Femur (tissue), 1 donor: ENCODE results near the gene ZNF396.

Experiments used
- DNase-seq: peaks from one replicate; pipeline ENCODE4 v3.0.0-alpha.2; 2017

ZNF396 gene

GRCh38 chr18:35376742-35377695 is at the start of gene ZNF396:
ZNF396 (minus strand) TSS chr18:35377337; CDS start chr18:35374292, 3,045 bp downstream.
- DNase-seq: peak; percentile 89

DNA sequence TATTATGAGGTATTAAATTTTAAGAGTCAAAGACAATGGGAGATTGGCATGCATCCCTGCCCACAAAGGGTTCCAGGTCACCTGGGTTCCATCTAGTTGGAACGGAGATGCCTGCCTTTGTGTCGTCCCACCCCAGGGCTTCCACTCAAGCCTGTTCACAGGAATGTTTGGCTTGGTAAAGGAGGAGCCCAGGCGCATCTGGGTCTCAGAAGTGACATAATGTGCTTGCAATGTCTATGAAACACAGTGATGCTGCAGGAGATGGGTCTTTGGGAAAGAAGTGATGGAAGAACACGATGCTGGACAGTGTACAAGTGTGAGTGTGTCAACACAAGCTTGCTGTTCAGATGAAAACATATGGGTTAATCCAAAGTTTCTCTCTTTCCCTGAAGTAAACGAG is 49.6 kb upstream of the ZNF396 start:
- no peak for DNase-seq

DNA sequence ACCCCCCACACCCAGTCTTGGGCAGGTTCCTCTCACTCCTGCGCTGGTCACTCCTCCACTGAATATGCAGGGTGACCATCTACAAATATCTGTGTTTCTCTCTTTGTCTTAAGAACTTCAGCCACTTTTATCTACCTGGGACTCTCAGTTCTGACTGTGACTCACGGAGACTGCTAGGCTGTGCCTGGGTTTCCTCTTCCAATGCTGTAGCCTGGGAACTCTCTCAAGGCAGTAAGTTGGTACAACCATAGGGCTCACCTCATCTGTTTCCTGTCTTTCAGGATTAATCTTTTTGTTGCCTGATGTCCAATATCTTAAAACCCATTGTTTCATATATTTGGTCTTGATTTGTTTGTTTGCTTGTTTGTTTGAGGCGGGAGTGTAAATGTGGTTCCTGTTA is 47.2 kb upstream of the ZNF396 start:
- no peak for DNase-seq

DNA sequence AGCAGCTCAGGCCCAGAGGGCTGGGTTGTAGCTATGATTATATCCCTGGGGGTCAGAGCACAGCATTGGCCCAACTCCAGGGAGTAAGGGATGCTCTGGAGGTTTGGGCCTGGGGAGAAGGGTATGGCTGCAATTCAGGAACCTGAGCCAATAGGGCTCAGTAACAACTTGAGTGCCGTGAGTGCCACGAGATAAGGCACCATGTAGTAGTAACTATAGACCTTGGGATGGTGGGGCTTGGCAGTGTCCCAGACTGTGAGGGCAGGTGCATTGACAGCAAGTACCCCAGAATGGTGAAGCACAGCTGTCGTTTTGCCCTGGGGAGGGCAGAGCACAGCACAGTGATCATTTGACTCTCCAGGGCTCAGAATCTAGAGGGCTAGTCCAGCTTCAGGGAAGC is 45.1 kb upstream of the ZNF396 start:
- DNase-seq: peak; percentile 70

DNA sequence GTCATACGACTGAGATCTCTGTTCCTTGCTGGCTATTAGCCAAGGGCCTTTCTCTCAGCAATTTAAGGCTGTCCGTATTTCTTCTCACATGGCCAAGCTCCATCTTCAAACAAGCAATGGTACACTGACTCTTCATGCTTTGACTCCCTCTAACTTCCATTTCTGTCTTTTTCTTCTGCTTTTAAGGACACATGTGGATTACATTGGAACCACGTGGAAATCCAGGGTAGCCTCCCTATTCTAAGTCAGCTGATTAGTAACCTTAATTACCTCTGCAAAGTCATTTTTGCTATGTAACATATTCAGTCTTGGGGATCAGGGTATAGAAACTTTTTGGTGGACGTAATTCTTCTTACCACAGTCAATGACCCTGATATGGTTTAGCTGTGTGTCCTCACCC is 41.5 kb upstream of the ZNF396 start:
- DNase-seq: no peak

DNA sequence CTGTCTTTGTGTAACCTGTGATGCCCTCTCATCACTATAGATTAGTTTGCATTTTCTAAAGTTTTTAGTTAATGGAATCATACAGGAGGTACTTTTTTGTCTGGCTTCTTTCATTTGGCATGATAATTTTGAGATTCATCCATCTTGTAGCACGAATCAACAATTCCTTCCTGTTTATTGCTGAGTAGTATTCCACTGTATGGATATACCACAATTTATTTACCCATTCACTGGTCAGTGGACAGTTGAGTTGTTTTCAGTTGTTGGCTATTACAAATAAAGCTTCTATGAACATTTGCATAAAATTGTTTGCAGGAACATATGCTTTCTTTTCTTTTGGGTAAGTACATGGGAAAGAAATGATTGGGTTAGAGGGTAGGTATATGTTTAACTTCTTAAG is 40.1 kb upstream of the ZNF396 start:
- DNase-seq: no peak

DNA sequence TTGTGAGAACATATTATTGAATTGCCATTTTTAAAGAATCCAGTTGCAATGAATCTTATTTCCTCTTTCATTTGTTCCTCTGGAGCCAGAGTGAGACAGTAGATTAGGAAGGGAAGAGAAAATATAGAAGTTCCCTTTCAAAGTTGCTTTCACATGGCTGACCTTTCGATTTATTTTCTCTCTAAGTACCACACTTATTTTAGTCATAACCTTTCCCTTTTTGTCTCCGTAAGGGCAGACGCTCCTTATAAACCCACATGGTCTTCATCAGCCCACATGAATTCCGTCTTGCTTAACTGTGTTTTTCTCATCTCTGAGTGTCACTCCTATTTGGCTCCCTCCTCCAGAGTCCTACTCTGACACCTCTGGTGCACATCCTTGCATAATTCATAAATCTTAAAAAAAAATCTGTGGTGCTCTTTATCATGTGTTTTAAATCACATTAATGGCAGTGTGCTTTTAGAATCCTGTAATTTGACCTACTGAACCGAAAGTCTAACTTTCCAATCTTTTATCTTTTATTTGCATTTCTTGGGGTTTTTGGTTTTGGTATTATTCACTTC is 38.5 kb upstream of the ZNF396 start:
- DNase-seq: no peak

- DNase-seq: no peak
Observed at GRCh38 chr18:35413163-35413511, 36.0 kb upstream of the ZNF396 start.

- DNase-seq: no peak
Observed at GRCh38 chr18:35411625-35412351, 34.7 kb upstream of the ZNF396 start.

GRCh38 chr18:35410561-35410960 is 33.4 kb upstream of the ZNF396 start:
- DNase-seq: no peak

GRCh38 chr18:35409911-35410310 is 32.8 kb upstream of the ZNF396 start:
- no peak for DNase-seq

- DNase-seq: no peak
Observed at GRCh38 chr18:35408843-35409261, 31.7 kb upstream of the ZNF396 start.

DNA sequence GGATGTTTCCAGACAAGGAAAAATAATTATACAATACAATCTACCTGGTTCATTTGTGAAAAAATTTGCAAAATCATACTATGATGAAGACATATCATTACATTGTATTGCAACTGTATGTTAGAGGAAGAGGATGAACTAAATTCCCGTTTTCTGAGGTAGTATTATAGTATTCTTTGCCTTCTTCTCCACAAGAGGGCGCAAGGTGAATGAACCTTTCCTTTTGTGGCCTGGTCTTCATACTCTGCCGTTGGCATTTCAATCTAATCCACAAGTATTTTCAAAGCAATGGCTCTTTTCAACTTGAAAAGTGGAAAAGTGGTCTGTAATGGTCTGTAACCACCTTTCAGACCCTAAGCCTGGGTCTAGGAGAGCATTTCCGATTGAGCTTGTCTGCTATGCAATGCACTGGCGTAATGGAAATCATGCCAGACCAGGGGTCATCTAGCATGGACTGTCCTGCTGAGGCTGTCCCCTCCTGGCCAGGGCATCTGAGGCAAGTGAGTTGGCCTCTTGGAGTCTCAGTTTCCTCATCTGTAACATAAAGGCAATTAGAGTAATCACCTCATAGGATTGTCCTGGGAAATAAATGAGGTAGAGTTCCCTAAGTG is 30.8 kb upstream of the ZNF396 start:
- no peak for DNase-seq

GRCh38 chr18:35406666-35407065 is 29.5 kb upstream of the ZNF396 start:
- DNase-seq: no peak

DNA sequence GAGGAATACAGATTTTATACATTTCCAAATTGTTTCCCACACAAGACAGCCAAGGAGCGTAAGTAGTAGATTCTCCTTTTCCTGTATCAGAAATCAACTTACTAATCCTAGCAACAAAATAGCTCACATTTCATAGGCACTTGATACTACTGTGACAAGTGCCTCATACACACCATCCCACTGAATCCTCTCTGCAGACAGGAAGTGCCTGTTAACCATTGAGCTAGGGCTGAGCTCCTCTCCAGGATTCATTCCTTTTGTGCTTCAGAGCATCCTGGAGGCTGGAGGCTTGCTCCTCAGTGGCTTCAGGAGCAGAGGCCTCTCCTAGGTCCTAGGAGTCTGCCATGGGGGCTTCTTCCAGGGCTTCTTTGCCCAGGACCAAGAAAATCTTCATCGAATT is 20.8 kb upstream of the ZNF396 start:
- no peak for DNase-seq

GRCh38 chr18:35393716-35394115 is 16.6 kb upstream of the ZNF396 start:
- no peak for DNase-seq

DNA sequence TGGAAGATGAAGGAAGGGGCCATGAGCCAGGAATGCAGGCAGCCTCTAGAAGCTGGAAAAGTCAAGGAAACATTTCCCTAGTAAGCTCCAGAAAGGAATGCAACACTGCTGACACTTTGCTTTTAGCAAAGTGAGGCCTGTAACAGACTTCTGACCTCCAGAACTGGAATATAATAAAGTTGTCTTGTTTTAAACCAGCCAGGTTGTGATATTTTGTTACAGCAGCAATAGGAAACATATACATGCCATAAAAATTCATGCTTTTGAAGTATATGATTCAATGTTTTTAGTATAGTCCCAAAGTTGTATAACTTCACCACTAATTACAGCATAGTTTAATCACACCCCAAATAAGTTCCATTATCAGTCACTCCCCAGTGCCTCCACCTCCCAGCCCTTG is 15.2 kb upstream of the ZNF396 start:
- no peak for DNase-seq

DNA sequence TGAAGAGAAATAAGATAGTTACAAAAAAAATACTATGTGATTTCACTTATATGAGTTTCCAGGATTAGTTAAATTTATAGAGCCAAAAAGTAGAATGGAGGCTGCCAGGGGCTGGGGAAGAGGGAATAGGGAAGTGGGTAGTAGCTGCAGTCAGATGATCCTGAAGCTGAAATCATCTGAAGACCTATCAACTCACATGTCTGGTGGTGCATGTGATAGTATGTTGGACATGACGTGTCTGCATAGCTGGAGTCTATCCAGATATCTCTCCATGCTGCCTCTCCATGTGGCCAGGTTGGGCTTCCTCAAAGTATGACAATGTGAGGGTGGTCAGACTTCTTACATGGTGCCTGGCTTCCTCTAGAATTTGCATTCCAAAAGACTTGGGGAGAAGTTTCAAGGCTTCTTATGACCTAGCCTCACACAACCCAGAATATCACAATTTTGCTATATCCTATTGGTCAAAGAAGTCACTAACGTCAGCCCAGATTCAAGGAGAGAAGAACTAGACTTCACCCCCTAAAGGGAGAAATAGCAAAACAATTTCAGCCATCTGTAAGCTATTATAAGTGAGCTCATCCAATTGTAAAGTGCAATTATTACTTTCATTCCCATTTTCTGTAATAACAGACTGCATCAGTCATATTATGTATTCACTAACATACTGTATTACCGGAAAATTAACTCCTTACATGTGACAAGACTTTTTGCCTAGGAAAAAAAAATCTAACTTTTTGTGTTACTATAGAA is 14.0 kb upstream of the ZNF396 start:
- DNase-seq: no peak

GRCh38 chr18:35389095-35389618 is 12.0 kb upstream of the ZNF396 start:
- DNase-seq: no peak

DNA sequence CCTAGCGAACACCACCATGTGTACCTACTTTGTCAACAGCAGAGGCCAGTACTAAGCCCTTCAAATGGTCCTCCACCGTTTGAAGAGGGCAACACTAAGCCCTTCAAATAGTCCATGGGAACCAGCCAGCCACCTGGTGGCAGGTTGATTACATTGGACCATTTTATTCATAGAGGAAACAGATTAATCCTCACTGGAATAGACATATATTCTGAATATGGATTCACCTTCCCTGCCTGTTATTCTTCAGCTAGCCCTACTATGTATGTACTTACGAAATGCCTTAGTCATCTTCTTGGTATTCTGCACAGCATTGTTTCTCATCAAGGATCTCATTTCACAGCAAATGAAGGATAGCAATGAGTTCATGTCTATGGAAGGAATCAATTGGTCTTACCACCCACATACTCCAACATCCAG is 10.0 kb upstream of the ZNF396 start:
- no peak for DNase-seq

DNA sequence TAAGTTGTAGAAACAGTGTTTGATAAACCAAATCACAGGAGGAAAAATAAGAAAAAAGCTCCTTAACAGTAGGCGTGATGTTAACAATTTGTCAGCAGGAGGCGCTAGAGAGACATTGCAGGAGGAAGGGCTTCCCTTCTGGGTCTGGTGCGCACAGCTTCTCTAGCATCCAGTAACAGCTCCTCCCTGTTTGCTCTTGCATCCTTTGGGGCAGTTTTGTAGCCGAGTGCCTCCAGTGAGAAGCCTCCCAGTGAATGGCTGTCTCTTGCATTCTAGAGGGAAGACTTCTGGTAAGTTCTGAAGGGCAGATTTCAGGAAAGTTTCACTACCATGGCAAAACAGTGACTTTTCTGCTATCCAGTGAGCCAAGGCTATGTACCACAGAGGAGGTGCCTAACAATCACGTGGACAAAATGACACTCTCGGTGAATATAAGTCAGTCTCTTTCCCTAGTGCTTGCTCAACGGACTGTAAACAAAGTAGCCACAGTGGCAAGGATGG is 9.5 kb upstream of the ZNF396 start:
- DNase-seq: peak; percentile 66

- DNase-seq: no peak
Observed at GRCh38 chr18:35383136-35383535, 6.0 kb upstream of the ZNF396 start.
